BE2C (cell line): ENCODE data around the gene HOXA6.

Source experiments
- DNase-seq: peaks from one replicate; pipeline ENCODE4 v3.0.0-alpha.2; 2020
- H3K27me3 ChIP-seq: fragments of 250-450 bp; sonication (Bioruptor Pico); 2 replicates; pipeline ENCODE4 v1.5.1; 2020; ENCODE audit warnings: mild to moderate bottlenecking
- H3K36me3 ChIP-seq: fragments of 250-450 bp; sonication (Bioruptor Pico); 2 replicates; pipeline ENCODE4 v1.5.1; 2020; ENCODE audit warnings: mild to moderate bottlenecking
- H3K4me1 ChIP-seq: fragments of 250-450 bp; sonication (Bioruptor Pico); 2 replicates; pipeline ENCODE4 v1.5.1; 2020
- H3K4me3 ChIP-seq: 2 replicates; pipeline ENCODE4 v1.5.1; 2011; ENCODE audit warnings: low read depth, low read length
- H3K9me3 ChIP-seq: fragments of 250-450 bp; sonication (Bioruptor Pico); 2 replicates; pipeline ENCODE4 v1.5.1; 2020
- CTCF ChIP-seq: IDR thresholded peaks from 2 replicates; pipeline ENCODE4 v1.5.1; 2012; ENCODE audit warnings: mild to moderate bottlenecking, low read depth, low read length

Gene HOXA6

GRCh38 chr7:27129729-27130539 is 17.6 kb downstream of the HOXA6 start:
- H3K27me3 ChIP-seq, result peaks cover 98% of the 10 kb centered on the region
- no peaks in the 10 kb centered on the region for H3K9me3 ChIP-seq
- H3K4me3 ChIP-seq, result no peak overlapping the region
- TF ChIP-seq CTCF, result no peak
- no peaks in the 10 kb centered on the region for H3K36me3 ChIP-seq
- no peaks in the 10 kb centered on the region for H3K4me1 ChIP-seq
- no peak for DNase-seq

- Histone ChIP-seq H3K27me3 (peaks cover 98% of the 10 kb centered on the region), H3K4me1 (no peaks in the 10 kb centered on the region), H3K36me3 (no peaks in the 10 kb centered on the region), H3K9me3 (no peaks in the 10 kb centered on the region), H3K4me3 (no peak overlapping the region)
- TF ChIP-seq CTCF, result no peak
- no peak for DNase-seq
Measured at GRCh38 chr7:27128776-27129728, 18.5 kb downstream of the HOXA6 start.

GRCh38 chr7:27128034-27128433 is 19.5 kb downstream of the HOXA6 start:
- Histone ChIP-seq H3K9me3 (no peaks in the 10 kb centered on the region), H3K4me1 (no peaks in the 10 kb centered on the region), H3K4me3 (no peak overlapping the region), H3K36me3 (no peaks in the 10 kb centered on the region), H3K27me3 (peaks cover 98% of the 10 kb centered on the region)
- DNase-seq, result no peak
- no peak for TF ChIP-seq CTCF

- Histone ChIP-seq H3K27me3 (peaks cover 98% of the 10 kb centered on the region), H3K36me3 (no peaks in the 10 kb centered on the region), H3K4me3 (no peak overlapping the region), H3K9me3 (no peaks in the 10 kb centered on the region), H3K4me1 (no peaks in the 10 kb centered on the region)
- no peak for DNase-seq
- TF ChIP-seq CTCF, result no peak
Measured at GRCh38 chr7:27126596-27127327, 20.8 kb downstream of the HOXA6 start.

- no peaks in the 10 kb centered on the region for H3K36me3 ChIP-seq
- H3K4me1 ChIP-seq, result no peaks in the 10 kb centered on the region
- DNase-seq, result no peak
- TF ChIP-seq CTCF, result no peak
- H3K4me3 ChIP-seq, result no peak overlapping the region
- no peaks in the 10 kb centered on the region for H3K9me3 ChIP-seq
- H3K27me3 ChIP-seq, result peaks cover 98% of the 10 kb centered on the region
Measured at GRCh38 chr7:27125986-27126394, 21.6 kb downstream of the HOXA6 start.
